DOHH2 (cell line): ENCODE measurements around the gene FAM181B.

Experiments
- H3F3A ChIP-seq: fragments of 200-600 bp; sonication (generic), shearing (Covaris generic); 2 replicates; pipeline ENCODE4 v1.6.0; 2016; ENCODE audit warnings: antibody characterized with exemption, mild to moderate bottlenecking; ENCODE audit not compliant: control insufficient read depth, insufficient read depth
- H3K27ac ChIP-seq: fragments of 200-600 bp; sonication (generic); 2 replicates; pipeline ENCODE4 v1.5.1; 2014; ENCODE audit warnings: low read depth, mild to moderate bottlenecking, low read length, moderate library complexity
- H3K27me3 ChIP-seq: fragments of 200-600 bp; sonication (generic); 2 replicates; pipeline ENCODE4 v1.6.1; 2014; ENCODE audit warnings: mild to moderate bottlenecking, low read length, mixed read lengths; ENCODE audit not compliant: control insufficient read depth
- H3K36me3 ChIP-seq: fragments of 200-600 bp; sonication (generic); 2 replicates; pipeline ENCODE4 v1.6.1; 2014; ENCODE audit warnings: mild to moderate bottlenecking, low read length, moderate library complexity, mixed read lengths; ENCODE audit not compliant: control insufficient read depth
- H3K4me1 ChIP-seq: fragments of 200-600 bp; sonication (generic); 2 replicates; pipeline ENCODE4 v1.6.1; 2014; ENCODE audit warnings: mild to moderate bottlenecking, low read length, mixed read lengths; ENCODE audit not compliant: control insufficient read depth
- H3K4me2 ChIP-seq: fragments of 200-600 bp; sonication (generic); 2 replicates; pipeline ENCODE4 v1.6.0; 2014; ENCODE audit warnings: mild to moderate bottlenecking, low read length, moderate library complexity
- H3K4me3 ChIP-seq: fragments of 200-600 bp; sonication (generic); 2 replicates; pipeline ENCODE4 v1.5.1; 2014; ENCODE audit warnings: mild to moderate bottlenecking, low read length, mixed read lengths
- H3K79me2 ChIP-seq: fragments of 200-600 bp; sonication (generic); 2 replicates; pipeline ENCODE4 v1.6.1; 2014; ENCODE audit warnings: mild to moderate bottlenecking, low read length, mixed read lengths; ENCODE audit not compliant: control insufficient read depth
- H3K9me2 ChIP-seq: fragments of 200-600 bp; sonication (generic); replicated peaks from 2 replicates; pipeline ENCODE4 v1.6.1; 2014; ENCODE audit warnings: mild to moderate bottlenecking, low read length, mixed read lengths; ENCODE audit not compliant: control insufficient read depth
- H3K9me3 ChIP-seq: fragments of 200-600 bp; sonication (generic); 2 replicates; pipeline ENCODE4 v1.6.1; 2014; ENCODE audit warnings: antibody characterized with exemption, low read length, mixed read lengths; ENCODE audit not compliant: control insufficient read depth, insufficient read depth
- H4K20me1 ChIP-seq: fragments of 200-600 bp; sonication (generic); 2 replicates; pipeline ENCODE4 v1.6.0; 2014; ENCODE audit warnings: low read depth, mild to moderate bottlenecking, antibody characterized with exemption, low read length, moderate library complexity; ENCODE audit not compliant: control insufficient read depth, insufficient read depth
- CTCF ChIP-seq: fragments of 200-600 bp; sonication (generic); IDR thresholded peaks from one replicate; pipeline ENCODE4 v1.5.1; 2014; ENCODE audit warnings: antibody characterized with exemption, mild to moderate bottlenecking, low read depth, low read length; ENCODE audit not compliant: poor library complexity, severe bottlenecking
- EZH2phosphoT487 ChIP-seq: fragments of 200-600 bp; sonication (generic); IDR thresholded peaks from 2 replicates; pipeline ENCODE4 v1.6.1; 2017; ENCODE audit warnings: borderline replicate concordance, mild to moderate bottlenecking, antibody characterized with exemption, low read length, moderate library complexity, mixed read lengths

Gene FAM181B

GRCh38 chr11:82776377-82776776 is 42.7 kb upstream of the FAM181B start:
- H3F3A ChIP-seq = no peaks in the 10 kb centered on the region
- H3K4me1 ChIP-seq = no peaks in the 10 kb centered on the region
- H3K36me3 ChIP-seq = no peaks in the 10 kb centered on the region
- no peak overlapping the region for H3K27ac ChIP-seq
- no peaks in the 10 kb centered on the region for H3K79me2 ChIP-seq
- no peak overlapping the region for H3K4me3 ChIP-seq
- no peaks in the 10 kb centered on the region for H4K20me1 ChIP-seq
- H3K9me3 ChIP-seq = no peaks in the 10 kb centered on the region
- H3K4me2 ChIP-seq = no peak overlapping the region
- H3K9me2 ChIP-seq = no peaks in the 10 kb centered on the region
- TF ChIP-seq CTCF = no peak
- no peak for TF ChIP-seq EZH2phosphoT487
- no peaks in the 10 kb centered on the region for H3K27me3 ChIP-seq

GRCh38 chr11:82775736-82776346 is 42.2 kb upstream of the FAM181B start:
- no peak for TF ChIP-seq EZH2phosphoT487
- peak; percentile 86 for TF ChIP-seq CTCF
- H3K4me1 ChIP-seq = no peaks in the 10 kb centered on the region
- H3K9me3 ChIP-seq = no peaks in the 10 kb centered on the region
- no peaks in the 10 kb centered on the region for H3K9me2 ChIP-seq
- no peaks in the 10 kb centered on the region for H3K36me3 ChIP-seq
- no peaks in the 10 kb centered on the region for H3K27me3 ChIP-seq
- no peaks in the 10 kb centered on the region for H3K79me2 ChIP-seq
- H3K27ac ChIP-seq = no peak overlapping the region
- no peaks in the 10 kb centered on the region for H4K20me1 ChIP-seq
- H3F3A ChIP-seq = no peaks in the 10 kb centered on the region
- no peak overlapping the region for H3K4me3 ChIP-seq
- no peak overlapping the region for H3K4me2 ChIP-seq

GRCh38 chr11:82775218-82775617 is 41.6 kb upstream of the FAM181B start:
- Histone ChIP-seq H4K20me1 (no peaks in the 10 kb centered on the region), H3K27ac (no peak overlapping the region), H3K9me3 (no peaks in the 10 kb centered on the region), H3F3A (no peaks in the 10 kb centered on the region), H3K36me3 (no peaks in the 10 kb centered on the region), H3K4me3 (no peak overlapping the region), H3K4me2 (no peak overlapping the region), H3K27me3 (no peaks in the 10 kb centered on the region), H3K9me2 (no peaks in the 10 kb centered on the region), H3K79me2 (no peaks in the 10 kb centered on the region), H3K4me1 (no peaks in the 10 kb centered on the region)
- TF ChIP-seq CTCF (no peak), EZH2phosphoT487 (no peak)
